Liver (tissue), 9 donors: ENCODE data around the gene S100A13. TPM values are rescaled to one million over a fixed set of nuclear protein-coding genes. Genes with fewer than 3 reads are reported as not detected.
"Not testable (repeated sequence)": the region's sequence is repeated elsewhere in the genome, so short reads cannot be mapped to it uniquely, and the experiment has no call there.

Experiments
- DNase-seq: peaks from one replicate; pipeline ENCODE4 v3.0.0-alpha.2; 2017; ENCODE audit warnings: low spot score
- H3K27ac ChIP-seq, 2 donors: one replicate each; pipeline ENCODE4 v1.7.0; 2013; ENCODE audit warnings: inconsistent platforms in 2 of 2, low read length in 2 of 2, control low read depth in 1 of 2, low read depth in 1 of 2, mild to moderate bottlenecking in 1 of 2
- H3K27me3 ChIP-seq, 4 donors: one replicate each; pipeline versions ENCODE4 v1.6.1 to v1.7.0; 2013; ENCODE audit warnings: low read length in 3 of 4, inconsistent platforms in 1 of 4, mild to moderate bottlenecking in 1 of 4, moderate library complexity in 1 of 4; ENCODE audit not compliant: control insufficient read depth in 4 of 4, insufficient read depth in 4 of 4
- H3K36me3 ChIP-seq, 4 donors: one replicate each; pipeline versions ENCODE4 v1.6.1 to v1.7.0; 2013; ENCODE audit warnings: low read length in 3 of 4, mild to moderate bottlenecking in 3 of 4, low read depth in 1 of 4, moderate library complexity in 1 of 4; ENCODE audit not compliant: control insufficient read depth in 4 of 4, insufficient read depth in 3 of 4
- H3K4me1 ChIP-seq, 4 donors: one replicate each; pipeline versions ENCODE4 v1.6.1 to v1.7.0; 2013; ENCODE audit warnings: low read length in 3 of 4, mild to moderate bottlenecking in 3 of 4, moderate library complexity in 1 of 4; ENCODE audit not compliant: control insufficient read depth in 4 of 4, insufficient read depth in 4 of 4
- H3K4me3 ChIP-seq, 3 donors: one replicate each; pipeline versions ENCODE4 v1.6.1 to v1.7.0; 2013; ENCODE audit warnings: low read length in 3 of 3, control low read depth in 1 of 3, low read depth in 1 of 3, mild to moderate bottlenecking in 1 of 3
- H3K9ac ChIP-seq, 2 donors: one replicate each; pipeline ENCODE4 v1.7.0; 2013; ENCODE audit warnings: low read length in 2 of 2, mild to moderate bottlenecking in 2 of 2, moderate library complexity in 2 of 2, control low read depth in 1 of 2, low read depth in 1 of 2
- H3K9me3 ChIP-seq, 4 donors: one replicate each; pipeline versions ENCODE4 v1.6.1 to v1.7.0; 2013; ENCODE audit warnings: low read length in 3 of 4; ENCODE audit not compliant: control insufficient read depth in 4 of 4
- ATF3 ChIP-seq: IDR thresholded peaks from 2 replicates; pipeline ENCODE4 v1.6.1; 2016; ENCODE audit warnings: antibody characterized with exemption
- EGR1 ChIP-seq, 2 donors: IDR thresholded peaks; 2 replicates each; pipeline ENCODE4 v1.6.1; 2016 to 2018; ENCODE audit warnings: antibody characterized with exemption in 2 of 2, low read depth in 2 of 2
- FOXA1 ChIP-seq: IDR thresholded peaks from 2 replicates; pipeline ENCODE4 v1.6.1; 2016; ENCODE audit warnings: antibody characterized with exemption
- FOXA2 ChIP-seq: IDR thresholded peaks from 2 replicates; pipeline ENCODE4 v1.6.1; 2016; ENCODE audit warnings: antibody characterized with exemption
- GABPA ChIP-seq, 2 donors: IDR thresholded peaks in 1 of 2; conservative IDR thresholded peaks in 1 of 2; 2 replicates each; pipeline ENCODE4 v1.6.1; 2016; ENCODE audit warnings: antibody characterized with exemption in 2 of 2, mild to moderate bottlenecking in 1 of 2, moderate library complexity in 1 of 2
- HNF4G ChIP-seq: IDR thresholded peaks from 2 replicates; pipeline ENCODE4 v1.6.1; 2016; ENCODE audit warnings: antibody characterized with exemption
- JUND ChIP-seq, 2 donors: IDR thresholded peaks; 2 replicates each; pipeline ENCODE4 v1.6.1; 2016; ENCODE audit warnings: antibody characterized with exemption in 2 of 2
- MAX ChIP-seq: IDR thresholded peaks from 2 replicates; pipeline ENCODE4 v1.6.1; 2016; ENCODE audit warnings: antibody characterized with exemption
- NR2F2 ChIP-seq: IDR thresholded peaks from 2 replicates; pipeline ENCODE4 v1.6.1; 2016; ENCODE audit warnings: antibody characterized with exemption
- RAD21 ChIP-seq, 2 donors: IDR thresholded peaks; 2 replicates each; pipeline ENCODE4 v1.6.1; 2016; ENCODE audit warnings: antibody characterized with exemption in 2 of 2, mild to moderate bottlenecking in 2 of 2
- REST ChIP-seq: IDR thresholded peaks from 2 replicates; pipeline ENCODE4 v1.6.1; 2016; ENCODE audit warnings: antibody characterized with exemption, mild to moderate bottlenecking
- TAF1 ChIP-seq: conservative IDR thresholded peaks from 2 replicates; pipeline ENCODE4 v1.6.1; 2016; ENCODE audit warnings: antibody characterized with exemption, mild to moderate bottlenecking
- WGBS: extraction: QIAGEN DNeasy Blood & Tissue Kit; methylation state at CpG from one replicate; pipeline ENCODE4 v1.1.7; 2013; 5-methylcytosine and 5-hydroxymethylcytosine counted together
- polyA plus RNA-seq, 2 donors: library from polyadenylated mRNA; stranded (reverse) in 1 of 2; unstranded in 1 of 2; fragments of 200-250 nt in 1 of 2; fragments of >200 nt in 1 of 2; fragmentation: Nextera tagmentation in 1 of 2; extraction: Ambion mirVana in 1 of 2; gene quantifications; one replicate each; pipeline versions ENCODE4 v1.2.1 to v1.2.3, GENCODE V29; 2013 to 2015
- total RNA-seq, 2 donors: library from RNA; depleted of rRNA; stranded (reverse); fragments of >200 nt; gene quantifications; one replicate each; pipeline ENCODE4 v1.2.3, GENCODE V29; 2014
- donor health status: healthy.
- donor health status: healthy.
- donor health status: healthy.
- donor health status: healthy.
- donor health status: healthy.

Gene S100A13
- total and polyA plus RNA-seq, 4 donors = 5.3 to 23.0 (median 15.7) TPM

- Histone ChIP-seq H3K27ac (no peak overlapping the region), H3K4me3 (no peak overlapping the region)
- no peak for TF ChIP-seq JUND (IDR thresholded peaks at IDR 0.05)
- TF ChIP-seq NR2F2 = no peak
- TF ChIP-seq REST = no peak
- no peak for TF ChIP-seq TAF1
- no peak for TF ChIP-seq EGR1 (IDR thresholded peaks at IDR 0.05; ENCODE audit: low read depth in 2 of 2)
- no peak for TF ChIP-seq MAX
- TF ChIP-seq FOXA1 = no peak
- TF ChIP-seq GABPA (IDR thresholded peaks at IDR 0.05 in 1 of 2, conservative IDR thresholded peaks at IDR 0.05 in 1 of 2) = no peak
Measured at GRCh38 chr1:153588482-153588881, 38.8 kb downstream of the S100A13 start.

GRCh38 chr1:153588033-153588432 is 39.3 kb downstream of the S100A13 start:
- not testable (repeated sequence) for H3K27ac ChIP-seq, H3K36me3 ChIP-seq, H3K4me3 ChIP-seq, DNase-seq, H3K27me3 ChIP-seq, H3K9ac ChIP-seq, H3K9me3 ChIP-seq, H3K4me1 ChIP-seq
- 94% methylated on average over 10 of the region's 10 CpGs for WGBS

More at GRCh38 chr1:153588482-153588881, 38.8 kb downstream of the S100A13 start:
- 89% methylated on average over 2 of the region's 2 CpGs for WGBS
- Histone ChIP-seq H3K9me3 (no peaks in the 10 kb centered on the region), H3K27me3 (no peaks in the 10 kb centered on the region), H3K9ac (no peak overlapping the region), H3K36me3 (no peaks in the 10 kb centered on the region), H3K4me1 (no peaks in the 10 kb centered on the region)
- DNase-seq = no peak

- WGBS = 70% methylated on average over 5 of the region's 5 CpGs
- Histone ChIP-seq H3K9ac (no peak overlapping the region), H3K36me3 (no peaks in the 10 kb centered on the region), H3K4me3 (no peak overlapping the region), H3K4me1 (no peaks in the 10 kb centered on the region), H3K9me3 (no peaks in the 10 kb centered on the region), H3K27ac (no peak overlapping the region), H3K27me3 (no peaks in the 10 kb centered on the region)
- TF ChIP-seq NR2F2 = no peak
- TF ChIP-seq ATF3 = no peak
- no peak for TF ChIP-seq FOXA2
- no peak for TF ChIP-seq HNF4G
- DNase-seq = no peak
Measured at GRCh38 chr1:153587314-153587713, 40.0 kb downstream of the S100A13 start.

- Histone ChIP-seq H3K27ac (no peak overlapping the region), H3K4me3 (no peak overlapping the region)
- 76% methylated on average over 1 of the region's 1 CpG for WGBS
- TF ChIP-seq RAD21 (IDR thresholded peaks at IDR 0.05) (no peak), NR2F2 (no peak), EGR1 (IDR thresholded peaks at IDR 0.05; ENCODE audit: low read depth in 2 of 2) (no peak), GABPA (IDR thresholded peaks at IDR 0.05 in 1 of 2, conservative IDR thresholded peaks at IDR 0.05 in 1 of 2) (no peak), FOXA1 (no peak), ATF3 (no peak), MAX (no peak), REST (no peak)
Measured at GRCh38 chr1:153586347-153586746, 41.0 kb downstream of the S100A13 start.

More at GRCh38 chr1:153586347-153586746, 41.0 kb downstream of the S100A13 start:
- DNase-seq = no peak
- no peaks in the 10 kb centered on the region for H3K4me1 ChIP-seq
- H3K9me3 ChIP-seq = no peaks in the 10 kb centered on the region
- H3K27me3 ChIP-seq = no peaks in the 10 kb centered on the region
- no peak overlapping the region for H3K9ac ChIP-seq
- no peaks in the 10 kb centered on the region for H3K36me3 ChIP-seq
